Glutamatergic neuron (in vitro differentiated cells): Measurements from ENCODE around the gene DAZAP1. TPM values are rescaled to one million over a fixed set of nuclear protein-coding genes. Genes with fewer than 3 reads are reported as not detected.

Source experiments
- DNase-seq: peaks from one replicate; pipeline ENCODE4 v3.0.0; 2022
- H3K27ac Mint-ChIP-seq: one replicate; pipeline ENCODE4 v1.8.0; 2020; ENCODE audit warnings: mild to moderate bottlenecking, mixed read lengths, inconsistent platforms; ENCODE audit not compliant: unreplicated experiment
- H3K27me3 Mint-ChIP-seq: one replicate; pipeline ENCODE4 v1.8.0; 2020; ENCODE audit warnings: mild to moderate bottlenecking, moderate library complexity, mixed read lengths, inconsistent platforms; ENCODE audit not compliant: unreplicated experiment
- H3K36me3 Mint-ChIP-seq: one replicate; pipeline ENCODE4 v1.8.0; 2020; ENCODE audit warnings: mild to moderate bottlenecking, mixed read lengths, inconsistent platforms; ENCODE audit not compliant: unreplicated experiment
- H3K4me1 Mint-ChIP-seq: one replicate; pipeline ENCODE4 v1.8.0; 2020; ENCODE audit warnings: mild to moderate bottlenecking, low read depth, mixed read lengths, inconsistent platforms; ENCODE audit not compliant: unreplicated experiment
- H3K4me3 Mint-ChIP-seq: one replicate; pipeline ENCODE4 v1.8.0; 2020; ENCODE audit warnings: mild to moderate bottlenecking, mixed read lengths, inconsistent platforms; ENCODE audit not compliant: unreplicated experiment
- H3K9me3 Mint-ChIP-seq: one replicate; pipeline ENCODE4 v1.8.0; 2020; ENCODE audit warnings: mild to moderate bottlenecking, moderate library complexity, mixed read lengths, inconsistent platforms; ENCODE audit not compliant: unreplicated experiment
- total RNA-seq: library from RNA; stranded (reverse); fragmentation: NEBNext Ultra II Directional; extraction: Animal tissue kit (Norgen Biotek cat#: 25700); gene quantifications from one replicate; pipeline ENCODE4 v1.2.1, GENCODE V29; 2021; ENCODE audit not compliant: unreplicated experiment
- TF ChIP-seq, protein P1 (sequence below): fragments of 200-600 bp; sonication (generic); IDR thresholded peaks from one replicate; pipeline ENCODE4 v1.5.0; 2021; ENCODE audit not compliant: partially characterized antibody, unreplicated experiment

The DAZAP1 gene
- total RNA-seq, 1 donor from 2014 or later: 135 TPM

DNA sequence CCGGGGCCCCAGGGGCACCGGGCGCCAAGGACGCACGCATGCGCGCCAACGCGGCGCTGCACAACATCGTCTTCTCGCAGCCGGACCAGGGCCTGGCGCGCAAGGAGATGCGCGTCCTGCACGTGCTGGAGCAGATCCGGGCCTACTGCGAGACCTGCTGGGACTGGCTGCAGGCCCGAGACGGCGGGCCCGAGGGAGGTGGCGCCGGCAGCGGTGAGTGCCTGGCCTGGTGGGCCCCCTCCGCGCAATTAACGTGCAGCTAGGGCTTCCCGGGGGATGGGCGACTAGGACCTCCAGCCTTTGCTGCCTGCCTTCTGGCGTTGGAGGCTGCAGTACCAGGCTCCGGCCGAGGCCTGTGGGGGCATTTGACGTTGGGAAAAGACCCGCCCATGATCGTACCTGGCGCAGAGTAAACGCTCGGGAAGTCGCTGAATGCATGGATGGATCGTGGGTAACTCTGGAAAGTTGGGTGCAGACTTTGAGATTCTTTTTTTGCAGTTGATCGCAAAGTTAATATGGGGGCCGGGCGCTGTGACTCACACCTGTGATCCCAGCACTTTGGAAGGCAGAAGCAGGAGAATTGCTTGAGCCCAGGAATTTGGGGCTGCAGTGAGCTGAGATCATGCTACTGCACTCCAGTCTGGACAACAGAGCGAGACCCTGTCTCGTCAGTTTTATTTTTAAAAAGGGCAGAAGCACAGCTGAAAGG is 49.8 kb downstream of the DAZAP1 start:
- H3K9me3 Mint-ChIP-seq: peaks cover 11% of the 10 kb centered on the region
- no peaks in the 10 kb centered on the region for H3K36me3 Mint-ChIP-seq
- H3K27ac Mint-ChIP-seq: no peak overlapping the region
- peaks cover 8% of the 10 kb centered on the region for H3K27me3 Mint-ChIP-seq
- H3K4me3 Mint-ChIP-seq: no peak overlapping the region
- peaks cover 5% of the 10 kb centered on the region for H3K4me1 Mint-ChIP-seq
- TF ChIP-seq, protein P1, sequence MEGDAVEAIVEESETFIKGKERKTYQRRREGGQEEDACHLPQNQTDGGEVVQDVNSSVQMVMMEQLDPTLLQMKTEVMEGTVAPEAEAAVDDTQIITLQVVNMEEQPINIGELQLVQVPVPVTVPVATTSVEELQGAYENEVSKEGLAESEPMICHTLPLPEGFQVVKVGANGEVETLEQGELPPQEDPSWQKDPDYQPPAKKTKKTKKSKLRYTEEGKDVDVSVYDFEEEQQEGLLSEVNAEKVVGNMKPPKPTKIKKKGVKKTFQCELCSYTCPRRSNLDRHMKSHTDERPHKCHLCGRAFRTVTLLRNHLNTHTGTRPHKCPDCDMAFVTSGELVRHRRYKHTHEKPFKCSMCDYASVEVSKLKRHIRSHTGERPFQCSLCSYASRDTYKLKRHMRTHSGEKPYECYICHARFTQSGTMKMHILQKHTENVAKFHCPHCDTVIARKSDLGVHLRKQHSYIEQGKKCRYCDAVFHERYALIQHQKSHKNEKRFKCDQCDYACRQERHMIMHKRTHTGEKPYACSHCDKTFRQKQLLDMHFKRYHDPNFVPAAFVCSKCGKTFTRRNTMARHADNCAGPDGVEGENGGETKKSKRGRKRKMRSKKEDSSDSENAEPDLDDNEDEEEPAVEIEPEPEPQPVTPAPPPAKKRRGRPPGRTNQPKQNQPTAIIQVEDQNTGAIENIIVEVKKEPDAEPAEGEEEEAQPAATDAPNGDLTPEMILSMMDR: no peak
- DNase-seq: no peak

DNA sequence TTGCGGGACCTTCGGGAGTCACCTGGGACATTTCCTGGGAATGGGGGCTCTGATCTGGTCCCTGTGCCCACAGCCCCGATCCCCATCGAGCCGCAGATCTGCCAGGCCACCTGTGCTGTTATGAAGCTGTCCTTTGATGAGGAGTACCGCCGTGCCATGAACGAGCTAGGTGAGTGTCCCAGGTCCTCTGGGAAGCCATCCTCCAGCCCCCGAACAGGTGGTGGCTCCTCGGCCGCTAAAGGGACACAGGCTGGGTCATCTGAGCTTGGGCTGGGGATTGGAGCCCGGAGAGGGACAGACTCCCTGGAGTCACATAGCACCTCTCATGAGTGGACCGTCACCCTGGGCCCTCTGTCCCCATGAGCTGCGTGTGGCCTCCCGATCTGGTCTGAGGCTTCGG is 50.5 kb downstream of the DAZAP1 start:
- Mint-ChIP-seq H3K4me1 (peaks cover 5% of the 10 kb centered on the region), H3K36me3 (no peaks in the 10 kb centered on the region), H3K27ac (no peak overlapping the region), H3K4me3 (no peak overlapping the region), H3K9me3 (peaks cover 10% of the 10 kb centered on the region), H3K27me3 (peaks cover 8% of the 10 kb centered on the region)
- TF ChIP-seq, protein P1: no peak
- DNase-seq: no peak

GRCh38 chr19:1459479-1459878 is 52.1 kb downstream of the DAZAP1 start:
- Mint-ChIP-seq H3K27me3 (peaks cover 10% of the 10 kb centered on the region), H3K9me3 (peaks cover 11% of the 10 kb centered on the region), H3K27ac (no peak overlapping the region), H3K4me3 (no peak overlapping the region), H3K36me3 (no peaks in the 10 kb centered on the region), H3K4me1 (peaks cover 5% of the 10 kb centered on the region)
- DNase-seq: no peak
- TF ChIP-seq, protein P1: no peak

- H3K27me3 Mint-ChIP-seq: peaks cover 13% of the 10 kb centered on the region
- no peak overlapping the region for H3K27ac Mint-ChIP-seq
- H3K4me3 Mint-ChIP-seq: no peak overlapping the region
- TF ChIP-seq, protein P1: no peak
- H3K9me3 Mint-ChIP-seq: peaks cover 11% of the 10 kb centered on the region
- DNase-seq: no peak
- peaks cover 5% of the 10 kb centered on the region for H3K4me1 Mint-ChIP-seq
- H3K36me3 Mint-ChIP-seq: no peaks in the 10 kb centered on the region
These were observed 52.9 kb downstream of the DAZAP1 start for GRCh38 chr19:1460033-1460995.
